ENCODE measurements around the gene WNK3. TPM values are rescaled to one million over a fixed set of nuclear protein-coding genes. Genes with fewer than 3 reads are reported as not detected.

The WNK3 gene
- polyA plus RNA-seq, 3 donors = not detected

DNA sequence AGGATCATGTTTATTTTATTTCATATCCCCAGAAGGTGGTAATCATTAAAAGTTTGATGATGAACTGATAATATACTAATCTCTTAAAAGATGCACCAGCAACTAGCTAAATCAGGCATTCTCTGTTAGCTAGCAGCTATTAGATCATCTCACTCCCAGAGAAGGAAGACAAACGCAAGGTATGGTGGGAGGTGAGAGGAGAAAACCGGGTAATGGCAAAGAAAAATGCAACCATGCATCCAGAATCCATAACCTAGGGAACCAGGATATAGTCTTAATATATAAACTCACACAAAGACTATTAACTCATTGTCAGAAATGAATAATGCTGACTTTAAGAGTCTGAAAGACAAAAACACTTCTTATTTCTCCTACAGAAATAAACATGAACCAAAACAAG is 66.1 kb downstream of the WNK3 start:
- intact Hi-C loops (cut with micrococcal nuclease) = no loop called here
- peaks cover 2 to 9% (median 3%) of the 10 kb centered on the region in 3 donors for H3K27me3 Mint-ChIP-seq (ENCODE audit: low read depth in 3 of 3)
- Histone ChIP-seq H3K36me3 (replicated peaks in 1 of 2; ENCODE audit: control insufficient read depth in 1 of 2, insufficient read depth in 2 of 2, low read length in 2 of 2) (no peaks in the 10 kb centered on the region), H3K4me1 (ENCODE audit: control insufficient read depth in 1 of 2, insufficient read depth in 2 of 2, low read length in 2 of 2) (no peaks in the 10 kb centered on the region), H3K9me3 (replicated peaks in 1 of 2; ENCODE audit: control insufficient read depth in 1 of 2, insufficient read depth in 1 of 2, low read length in 2 of 2) (no peaks in the 10 kb centered on the region), H3K9ac (ENCODE audit: insufficient read depth, low read length, poor library complexity, severe bottlenecking) (no peak overlapping the region), H2AFZ (ENCODE audit: insufficient read depth, low read depth, low read length, poor library complexity, severe bottlenecking) (no peak overlapping the region), H4K20me1 (ENCODE audit: insufficient read depth, low read length) (no peaks in the 10 kb centered on the region), H3K4me3 (replicated peaks in 1 of 3; ENCODE audit: low read depth in 2 of 3, low read length in 3 of 3) (no peak overlapping the region), H3K27me3 (ENCODE audit: control insufficient read depth in 2 of 2, insufficient read depth in 2 of 2, low read length in 2 of 2) (no peaks in the 10 kb centered on the region), H3K4me2 (replicated peaks; ENCODE audit: extremely low read depth, low read length, poor library complexity, severe bottlenecking) (no peak overlapping the region), H3K27ac (ENCODE audit: low read depth in 1 of 2, low read length in 2 of 2) (no peak overlapping the region), H3K79me2 (ENCODE audit: insufficient read depth, low read length) (no peaks in the 10 kb centered on the region)
- no CpG with 5 or more reads among the region's 2 CpGs for WGBS (ENCODE audit: insufficient coverage)
- H3K27ac Mint-ChIP-seq = peak overlapping the region in 1 of 7 donors; percentile 33
- H3K4me3 Mint-ChIP-seq = no peak overlapping the region
- no peak for DNase-seq
- H3K36me3 Mint-ChIP-seq = no peaks in the 10 kb centered on the region
- H3K4me1 Mint-ChIP-seq = no peaks in the 10 kb centered on the region
- no peaks in the 10 kb centered on the region for H3K9me3 Mint-ChIP-seq
- TF ChIP-seq, protein P1, sequence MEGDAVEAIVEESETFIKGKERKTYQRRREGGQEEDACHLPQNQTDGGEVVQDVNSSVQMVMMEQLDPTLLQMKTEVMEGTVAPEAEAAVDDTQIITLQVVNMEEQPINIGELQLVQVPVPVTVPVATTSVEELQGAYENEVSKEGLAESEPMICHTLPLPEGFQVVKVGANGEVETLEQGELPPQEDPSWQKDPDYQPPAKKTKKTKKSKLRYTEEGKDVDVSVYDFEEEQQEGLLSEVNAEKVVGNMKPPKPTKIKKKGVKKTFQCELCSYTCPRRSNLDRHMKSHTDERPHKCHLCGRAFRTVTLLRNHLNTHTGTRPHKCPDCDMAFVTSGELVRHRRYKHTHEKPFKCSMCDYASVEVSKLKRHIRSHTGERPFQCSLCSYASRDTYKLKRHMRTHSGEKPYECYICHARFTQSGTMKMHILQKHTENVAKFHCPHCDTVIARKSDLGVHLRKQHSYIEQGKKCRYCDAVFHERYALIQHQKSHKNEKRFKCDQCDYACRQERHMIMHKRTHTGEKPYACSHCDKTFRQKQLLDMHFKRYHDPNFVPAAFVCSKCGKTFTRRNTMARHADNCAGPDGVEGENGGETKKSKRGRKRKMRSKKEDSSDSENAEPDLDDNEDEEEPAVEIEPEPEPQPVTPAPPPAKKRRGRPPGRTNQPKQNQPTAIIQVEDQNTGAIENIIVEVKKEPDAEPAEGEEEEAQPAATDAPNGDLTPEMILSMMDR (IDR thresholded peaks at IDR 0.05) = no peak

DNA sequence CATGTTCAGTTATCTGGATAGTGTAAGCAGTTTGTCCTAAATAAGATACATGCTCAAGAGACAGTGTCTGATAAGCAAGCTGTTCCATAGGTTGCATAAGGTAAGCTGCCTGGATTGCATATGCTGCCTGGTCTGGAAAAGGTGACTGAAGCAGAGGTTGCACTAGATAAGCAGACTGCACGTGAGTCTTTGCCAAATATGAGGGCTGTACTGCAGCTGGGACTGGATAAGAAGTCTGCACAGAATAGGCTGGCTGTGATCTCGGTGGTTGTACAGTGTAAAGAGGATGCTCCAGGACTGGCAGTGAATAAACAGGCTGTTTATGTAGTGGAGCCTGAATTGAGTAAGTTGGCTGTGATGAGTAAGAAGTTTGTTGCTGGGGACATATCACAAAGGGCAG is 68.9 kb downstream of the WNK3 start:
- no peak overlapping the region for H3K4me3 Mint-ChIP-seq
- no peak for DNase-seq
- WGBS (ENCODE audit: insufficient coverage) = 100% methylated on average over 2 of the region's 2 CpGs
- Histone ChIP-seq H3K4me1 (ENCODE audit: control insufficient read depth in 1 of 2, insufficient read depth in 2 of 2, low read length in 2 of 2) (no peaks in the 10 kb centered on the region), H3K4me2 (replicated peaks; ENCODE audit: extremely low read depth, low read length, poor library complexity, severe bottlenecking) (no peak overlapping the region), H2AFZ (ENCODE audit: insufficient read depth, low read depth, low read length, poor library complexity, severe bottlenecking) (no peak overlapping the region), H3K27ac (ENCODE audit: low read depth in 1 of 2, low read length in 2 of 2) (no peak overlapping the region), H3K36me3 (replicated peaks in 1 of 2; ENCODE audit: control insufficient read depth in 1 of 2, insufficient read depth in 2 of 2, low read length in 2 of 2) (no peaks in the 10 kb centered on the region), H3K79me2 (ENCODE audit: insufficient read depth, low read length) (no peaks in the 10 kb centered on the region), H3K9me3 (replicated peaks in 1 of 2; ENCODE audit: control insufficient read depth in 1 of 2, insufficient read depth in 1 of 2, low read length in 2 of 2) (no peaks in the 10 kb centered on the region), H3K27me3 (ENCODE audit: control insufficient read depth in 2 of 2, insufficient read depth in 2 of 2, low read length in 2 of 2) (no peaks in the 10 kb centered on the region), H3K9ac (ENCODE audit: insufficient read depth, low read length, poor library complexity, severe bottlenecking) (no peak overlapping the region), H4K20me1 (ENCODE audit: insufficient read depth, low read length) (no peaks in the 10 kb centered on the region), H3K4me3 (replicated peaks in 1 of 3; ENCODE audit: low read depth in 2 of 3, low read length in 3 of 3) (no peak overlapping the region)
- H3K4me1 Mint-ChIP-seq = no peaks in the 10 kb centered on the region
- H3K27ac Mint-ChIP-seq = no peak overlapping the region
- peaks cover 3 to 11% (median 3%) of the 10 kb centered on the region in 3 donors for H3K27me3 Mint-ChIP-seq (ENCODE audit: low read depth in 3 of 3)
- intact Hi-C loops (cut with micrococcal nuclease) = no loop called here
- no peaks in the 10 kb centered on the region for H3K9me3 Mint-ChIP-seq
- H3K36me3 Mint-ChIP-seq = no peaks in the 10 kb centered on the region
- TF ChIP-seq, protein P1 (IDR thresholded peaks at IDR 0.05) = no peak

Data from CD14-positive monocyte (primary cell).